Spleen (tissue), 11 donors: ENCODE results near the gene DHDH. TPM values are rescaled to one million over a fixed set of nuclear protein-coding genes. Genes with fewer than 3 reads are reported as not detected.

Experiments
- DNase-seq: peaks from one replicate; pipeline ENCODE4 v3.0.0-alpha.2; 2020
- H3K27ac ChIP-seq, 8 donors: fragments of 200-600 bp; sonication (generic) in 7 of 8; 1 replicate in 4 of 8; 2 replicates in 4 of 8; pipeline versions ENCODE4 v1.5.0 to v1.8.0; 2016 to 2021; ENCODE audit warnings: inconsistent platforms in 4 of 8, mild to moderate bottlenecking in 4 of 8, moderate library complexity in 1 of 8
- H3K27me3 ChIP-seq, 7 donors: fragments of 200-600 bp; sonication (generic) in 6 of 7; replicated peaks in 1 of 7; 1 replicate in 4 of 7; 2 replicates in 3 of 7; pipeline versions ENCODE4 v1.5.0 to v1.8.0; 2016 to 2021; ENCODE audit warnings: inconsistent platforms in 3 of 7, mild to moderate bottlenecking in 1 of 7
- H3K36me3 ChIP-seq, 6 donors: fragments of 200-600 bp; sonication (generic) in 5 of 6; 1 replicate in 4 of 6; 2 replicates in 2 of 6; pipeline versions ENCODE4 v1.5.0 to v1.8.0; 2016 to 2021; ENCODE audit warnings: inconsistent platforms in 2 of 6
- H3K4me1 ChIP-seq, 6 donors: fragments of 200-600 bp; sonication (generic) in 5 of 6; 1 replicate in 3 of 6; 2 replicates in 3 of 6; pipeline versions ENCODE4 v1.5.0 to v1.8.0; 2016 to 2021; ENCODE audit warnings: inconsistent platforms in 3 of 6
- H3K4me3 ChIP-seq, 8 donors: fragments of 200-600 bp; sonication (generic) in 7 of 8; 1 replicate in 4 of 8; 2 replicates in 4 of 8; pipeline versions ENCODE4 v1.5.0 to v1.8.0; 2016 to 2021; ENCODE audit warnings: inconsistent platforms in 4 of 8, mild to moderate bottlenecking in 4 of 8, moderate library complexity in 2 of 8
- H3K9me3 ChIP-seq, 8 donors: fragments of 200-600 bp; sonication (generic) in 7 of 8; 1 replicate in 4 of 8; 2 replicates in 4 of 8; pipeline versions ENCODE4 v1.5.0 to v1.8.0; 2016 to 2021; ENCODE audit warnings: inconsistent platforms in 4 of 8
- CTCF ChIP-seq, 11 experiments: fragments of 200-600 bp in 7 of 11; fragments of 450-650 bp in 4 of 11; sonication (generic) in 4 of 11; IDR thresholded peaks in 8 of 11; conservative IDR thresholded peaks in 3 of 11; 1 replicate in 7 of 11; 2 replicates in 4 of 11; pipeline versions ENCODE4 v1.4.0 to v1.8.0; 2016 to 2021; ENCODE audit warnings: antibody characterized with exemption in 11 of 11, inconsistent platforms in 4 of 11, mild to moderate bottlenecking in 1 of 11
- POLR2A ChIP-seq, 3 donors: fragments of 450-650 bp; IDR thresholded peaks; one replicate each; pipeline ENCODE4 v1.5.1; 2017; ENCODE audit warnings: antibody characterized with exemption in 3 of 3, mild to moderate bottlenecking in 1 of 3
- POLR2AphosphoS5 ChIP-seq, 3 donors: sonication (generic); formaldehyde crosslinking; IDR thresholded peaks; one replicate each; pipeline ENCODE4 v1.5.1; 2017; ENCODE audit warnings: antibody characterized with exemption in 3 of 3
- WGBS, 5 donors: extraction: QIAGEN DNeasy Blood & Tissue Kit in 3 of 5; methylation state at CpG; one replicate each; pipeline versions ENCODE4 v1.1.5 to v1.1.7; 2013 to 2018; 5-methylcytosine and 5-hydroxymethylcytosine counted together
- intact Hi-C: fragments of 100-400 bp; cut with DNase I; formaldehyde crosslinking; loops from one replicate; pipeline ENCODE4 v1.15.0; 2023; ENCODE audit warnings: low total_unique reads
- polyA plus RNA-seq, 3 donors: library from polyadenylated mRNA; stranded (reverse); fragments of 200-250 nt; gene quantifications; one replicate each; pipeline ENCODE4 v1.2.1, GENCODE V29; 2013
- total RNA-seq, 7 donors: library from RNA; depleted of rRNA in 3 of 7; stranded (reverse); fragments of >200 nt in 3 of 7; fragmentation: NEBNext Ultra II Directional in 4 of 7; extraction: Animal tissue kit (Norgen Biotek cat#: 25700) in 4 of 7; gene quantifications; one replicate each; pipeline versions ENCODE4 v1.1.0 to v1.2.1, GENCODE V29; 2016 to 2021
- donor health status: healthy with polysubstance abuse.
- donor health status: DM: no; HTN: no; CAD: no; lungs with moderate emphysema.
- donor health status: DM: no; HTN: no; CAD: no.
- donor health status: Bipolar disorder and iron deficiency.
- donor health status: healthy.
- donor health status: DM: no; HTN: no; CAD: no.
- donor health status: DM: yes; HTN: yes; CAD: no.

The DHDH gene
- total and polyA plus RNA-seq, 10 donors = 0.51 to 4.5 (median 2.1) TPM; not detected in 1

- intact Hi-C loops = loop anchor here (10.0 kb wide), 1 partner anchor 48 kb away; the partner anchor contains the start of gene NUCB1
- Histone ChIP-seq H3K27me3 (no peaks in the 10 kb centered on the region), H3K27ac (no peak overlapping the region), H3K4me3 (no peak overlapping the region), H3K9me3 (peaks cover 0 to under 1% (median 0%) of the 10 kb centered on the region in 8 donors), H3K36me3 (peaks cover 0 to 25% (median 6%) of the 10 kb centered on the region in 6 donors), H3K4me1 (peaks cover 12 to 36% (median 20%) of the 10 kb centered on the region in 6 donors)
- DNase-seq = no peak
- 70 to 87% (median 77%) methylated on average over 4 of the region's 4 CpGs for WGBS, 5 donors
- TF ChIP-seq CTCF (IDR thresholded peaks at IDR 0.05 in 8 of 11, conservative IDR thresholded peaks at IDR 0.05 in 3 of 11) = no peak
- no peak for TF ChIP-seq POLR2A (IDR thresholded peaks at IDR 0.05)
- TF ChIP-seq POLR2AphosphoS5 (IDR thresholded peaks at IDR 0.05) = no peak
Measured at GRCh38 chr19:48953141-48953540, 19.6 kb downstream of the DHDH start.

- Histone ChIP-seq H3K4me3 (peak overlapping the region; percentile 76 to 97 (median 90)), H3K9me3 (no peaks in the 10 kb centered on the region), H3K27me3 (no peaks in the 10 kb centered on the region), H3K27ac (peak overlapping the region; percentile 53 to 96 (median 92)), H3K36me3 (peaks cover 0 to 31% (median 6%) of the 10 kb centered on the region in 6 donors), H3K4me1 (peaks cover 12 to 45% (median 20%) of the 10 kb centered on the region in 6 donors)
- 62 to 76% (median 71%) methylated on average over 11 of the region's 11 CpGs for WGBS, 5 donors
- TF ChIP-seq POLR2AphosphoS5 (IDR thresholded peaks at IDR 0.05) (no peak), CTCF (IDR thresholded peaks at IDR 0.05 in 8 of 11, conservative IDR thresholded peaks at IDR 0.05 in 3 of 11) (no peak), POLR2A (IDR thresholded peaks at IDR 0.05) (no peak)
- intact Hi-C loops = loop anchor here (10.0 kb wide), 1 partner anchor 49 kb away; the partner anchor contains the start of gene NUCB1
- DNase-seq = no peak
Measured at GRCh38 chr19:48953990-48954594, 20.6 kb downstream of the DHDH start.

- peaks cover 12 to 51% (median 22%) of the 10 kb centered on the region in 6 donors for H3K4me1 ChIP-seq
- peak within 1 kb of the TSS; percentile 76 to 97 (median 90) for H3K4me3 ChIP-seq
- peaks cover 0 to 31% (median 6%) of the 10 kb centered on the region in 6 donors for H3K36me3 ChIP-seq
- TF ChIP-seq POLR2A (IDR thresholded peaks at IDR 0.05) = peak in 2 of 3 donors; percentile 38 to 58
- TF ChIP-seq CTCF (IDR thresholded peaks at IDR 0.05 in 8 of 11, conservative IDR thresholded peaks at IDR 0.05 in 3 of 11) = peak in 3 of 11 experiments; percentile 5 to 36 (median 19)
- TF ChIP-seq POLR2AphosphoS5 (IDR thresholded peaks at IDR 0.05) = peak; percentile 87 to 95 (median 94)
- H3K9me3 ChIP-seq = no peaks in the 10 kb centered on the region
- peak; percentile 98 for DNase-seq
- peak within 1 kb of the TSS; percentile 53 to 96 (median 92) for H3K27ac ChIP-seq
- no peaks in the 10 kb centered on the region for H3K27me3 ChIP-seq
- 0 to 1% (median 1%) methylated on average over 20 to 71 of the region's 71 CpGs for WGBS, 5 donors
- intact Hi-C loops = loop anchor here (10.0 kb wide), 1 partner anchor 50 kb away; the partner anchor contains the start of gene NUCB1
Measured at GRCh38 chr19:48954595-48955307, 21.3 kb downstream of the DHDH start, which contains the start of gene BAX. TSS of gene BAX (plus strand) at chr19:48954875. CDS start at chr19:48954929, 54 bp downstream.
